Chondrocyte (in vitro differentiated cells): ENCODE results near the gene MEIS1. TPM values are rescaled to one million over a fixed set of nuclear protein-coding genes. Genes with fewer than 3 reads are reported as not detected.

Experiments
- DNase-seq: peaks from one replicate; pipeline ENCODE4 v3.0.0; 2021; ENCODE audit warnings: mixed read lengths, low spot score
- H3K27ac Mint-ChIP-seq: one replicate; pipeline ENCODE4 v1.8.0; 2021; ENCODE audit warnings: mild to moderate bottlenecking, moderate library complexity, mixed read lengths; ENCODE audit not compliant: unreplicated experiment
- H3K27me3 Mint-ChIP-seq: 2 replicates; pipeline ENCODE4 v1.8.0; 2021; ENCODE audit warnings: low read depth, mixed read lengths
- H3K36me3 Mint-ChIP-seq: 2 replicates; pipeline ENCODE4 v1.8.0; 2021; ENCODE audit warnings: low read depth, mixed read lengths
- H3K4me1 Mint-ChIP-seq: 2 replicates; pipeline ENCODE4 v1.8.0; 2021; ENCODE audit warnings: low read depth, mild to moderate bottlenecking, mixed read lengths
- H3K4me3 Mint-ChIP-seq: one replicate; pipeline ENCODE4 v1.8.0; 2021; ENCODE audit warnings: mild to moderate bottlenecking, moderate library complexity, mixed read lengths; ENCODE audit not compliant: unreplicated experiment
- H3K9me3 Mint-ChIP-seq: 2 replicates; pipeline ENCODE4 v1.8.0; 2021; ENCODE audit warnings: low read depth, mixed read lengths
- CTCF ChIP-seq: fragments of 200-600 bp; sonication (generic); IDR thresholded peaks from 2 replicates; pipeline ENCODE4 v1.5.0; 2021; ENCODE audit warnings: antibody characterized with exemption, mild to moderate bottlenecking, moderate library complexity
- total RNA-seq: library from RNA; stranded (reverse); gene quantifications from 3 replicates; pipeline ENCODE4 v1.2.1, GENCODE V29; 2021

Gene MEIS1
- total RNA-seq, 1 donor from 2014 or later: 18.5 TPM

DNA sequence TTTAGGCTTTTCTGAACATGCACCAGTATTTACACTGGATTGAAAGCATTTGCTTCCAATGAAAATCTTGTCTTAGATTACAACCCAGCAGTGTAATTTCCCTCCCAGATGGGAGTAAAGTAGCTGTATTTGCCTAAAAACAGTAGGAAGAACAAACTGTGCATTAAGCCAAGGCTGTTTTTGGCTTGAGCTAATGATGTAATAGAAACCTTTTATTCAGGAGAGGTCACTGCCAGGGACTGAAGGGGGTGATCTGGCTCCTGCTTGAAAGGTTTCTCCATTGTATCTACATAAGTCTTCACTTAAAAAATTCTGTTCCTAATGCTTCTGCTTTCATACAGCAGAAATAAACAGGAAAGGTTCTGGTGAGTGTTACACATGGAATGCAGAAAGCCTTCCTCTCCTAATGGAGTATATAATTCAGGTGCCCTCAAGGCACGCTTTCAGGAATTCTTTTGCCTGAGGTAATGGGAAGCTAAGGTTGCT is 74.4 kb downstream of the MEIS1 start:
- no peak for DNase-seq
- peak overlapping the region; percentile 92 for H3K27ac Mint-ChIP-seq
- H3K9me3 Mint-ChIP-seq: no peaks in the 10 kb centered on the region
- H3K36me3 Mint-ChIP-seq: no peaks in the 10 kb centered on the region
- TF ChIP-seq CTCF: no peak
- H3K4me1 Mint-ChIP-seq: peaks cover 38% of the 10 kb centered on the region
- no peak overlapping the region for H3K4me3 Mint-ChIP-seq
- no peaks in the 10 kb centered on the region for H3K27me3 Mint-ChIP-seq

GRCh38 chr2:66512626-66513025 is 77.7 kb downstream of the MEIS1 start:
- no peak overlapping the region for H3K4me3 Mint-ChIP-seq
- H3K4me1 Mint-ChIP-seq: peaks cover 28% of the 10 kb centered on the region
- no peak overlapping the region for H3K27ac Mint-ChIP-seq
- TF ChIP-seq CTCF: no peak
- DNase-seq: no peak
- H3K9me3 Mint-ChIP-seq: no peaks in the 10 kb centered on the region
- H3K27me3 Mint-ChIP-seq: no peaks in the 10 kb centered on the region
- no peaks in the 10 kb centered on the region for H3K36me3 Mint-ChIP-seq

GRCh38 chr2:66515743-66516142 is 80.8 kb downstream of the MEIS1 start:
- Mint-ChIP-seq H3K27me3 (no peaks in the 10 kb centered on the region), H3K36me3 (peaks cover 2% of the 10 kb centered on the region), H3K4me1 (peaks cover 5% of the 10 kb centered on the region), H3K27ac (no peak overlapping the region), H3K4me3 (no peak overlapping the region), H3K9me3 (no peaks in the 10 kb centered on the region)
- TF ChIP-seq CTCF: no peak
- no peak for DNase-seq

- Mint-ChIP-seq H3K36me3 (peaks cover 2% of the 10 kb centered on the region), H3K27me3 (no peaks in the 10 kb centered on the region), H3K4me3 (no peak overlapping the region), H3K27ac (no peak overlapping the region), H3K4me1 (peaks cover 5% of the 10 kb centered on the region), H3K9me3 (no peaks in the 10 kb centered on the region)
- DNase-seq: no peak
- no peak for TF ChIP-seq CTCF
Measured at GRCh38 chr2:66516499-66516898, 81.6 kb downstream of the MEIS1 start.

DNA sequence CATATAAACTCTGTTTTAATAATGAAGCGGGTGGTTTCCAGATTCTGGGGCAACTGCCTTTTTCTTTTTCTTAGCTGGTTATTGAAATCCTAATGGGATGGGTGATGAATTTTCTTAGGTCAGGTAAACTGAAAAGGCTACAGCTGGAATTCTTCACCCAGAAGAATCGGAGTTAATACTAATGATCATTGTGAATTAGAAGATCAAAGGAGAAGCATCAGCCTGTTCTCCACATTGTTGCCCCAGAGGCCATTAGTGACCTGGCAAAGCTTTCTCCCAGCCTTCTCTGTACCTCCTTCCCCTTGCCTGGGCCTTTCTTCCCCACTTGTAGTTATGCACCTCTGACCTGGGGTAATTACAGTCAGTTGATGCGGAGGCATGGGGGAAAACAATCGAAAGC is 82.8 kb downstream of the MEIS1 start:
- H3K4me1 Mint-ChIP-seq: peaks cover 1% of the 10 kb centered on the region
- no peak for DNase-seq

More for the DNA sequence above, 82.8 kb downstream of the MEIS1 start:
- H3K27me3 Mint-ChIP-seq: no peaks in the 10 kb centered on the region
- no peaks in the 10 kb centered on the region for H3K9me3 Mint-ChIP-seq
- H3K36me3 Mint-ChIP-seq: peaks cover 2% of the 10 kb centered on the region
- H3K4me3 Mint-ChIP-seq: no peak overlapping the region
- TF ChIP-seq CTCF: no peak
- H3K27ac Mint-ChIP-seq: no peak overlapping the region
